Stimulated activated CD8-positive, alpha-beta memory T cell treated with anti-CD3 and anti-CD28 coated beads, Interleukin-4, amount 100 ng/mL, for 48 hours (primary cell): ENCODE results near the gene SPIRE2.
"Not testable (repeated sequence)": the region's sequence is repeated elsewhere in the genome, so short reads cannot be mapped to it uniquely, and the experiment has no call there.

ENCODE experiments used
- DNase-seq: peaks from one replicate; pipeline ENCODE4 v3.0.0-alpha.2; 2020

SPIRE2 gene

DNA sequence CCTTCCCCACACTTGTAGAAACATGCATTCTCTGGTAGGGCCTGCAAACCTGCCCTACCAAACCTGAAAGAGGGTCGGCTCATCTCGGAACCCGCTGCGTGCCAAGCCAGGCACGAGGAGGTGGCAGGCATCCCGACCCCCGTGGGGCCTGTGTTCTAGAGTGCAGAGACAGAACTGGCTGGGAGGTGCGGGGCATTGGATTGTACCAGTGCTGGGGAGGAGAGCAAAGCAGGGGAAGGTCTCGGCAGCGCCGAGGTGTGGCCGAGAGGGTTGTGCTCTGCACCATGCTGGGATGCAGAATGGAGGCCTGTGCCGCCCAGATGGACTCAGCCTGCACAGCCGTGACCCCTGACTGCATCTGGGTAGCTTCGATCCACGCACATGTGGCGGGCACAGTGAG, 72.6 kb downstream of the SPIRE2 start:
- DNase-seq: no peak

DNA sequence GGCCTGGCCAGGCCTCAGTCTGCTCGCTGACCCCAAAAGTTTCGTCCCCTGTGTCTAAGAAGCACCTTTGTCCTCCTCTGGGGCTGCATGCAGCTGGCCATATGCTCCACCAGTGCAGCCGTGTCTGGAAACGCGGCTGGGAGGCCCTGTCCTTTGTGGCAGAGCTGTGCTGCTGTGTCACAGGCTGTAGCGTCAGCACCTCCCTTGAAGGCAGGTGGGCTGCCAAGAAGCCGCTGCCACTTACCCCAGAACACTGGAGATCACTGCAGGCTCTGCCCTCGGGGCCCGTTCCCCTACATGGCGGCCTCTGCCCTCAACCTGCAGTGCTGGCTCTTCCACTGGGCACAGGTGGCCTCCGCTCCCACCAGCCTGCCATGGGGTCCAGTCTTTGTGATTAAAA, 74.7 kb downstream of the SPIRE2 start:
- no peak for DNase-seq

DNA sequence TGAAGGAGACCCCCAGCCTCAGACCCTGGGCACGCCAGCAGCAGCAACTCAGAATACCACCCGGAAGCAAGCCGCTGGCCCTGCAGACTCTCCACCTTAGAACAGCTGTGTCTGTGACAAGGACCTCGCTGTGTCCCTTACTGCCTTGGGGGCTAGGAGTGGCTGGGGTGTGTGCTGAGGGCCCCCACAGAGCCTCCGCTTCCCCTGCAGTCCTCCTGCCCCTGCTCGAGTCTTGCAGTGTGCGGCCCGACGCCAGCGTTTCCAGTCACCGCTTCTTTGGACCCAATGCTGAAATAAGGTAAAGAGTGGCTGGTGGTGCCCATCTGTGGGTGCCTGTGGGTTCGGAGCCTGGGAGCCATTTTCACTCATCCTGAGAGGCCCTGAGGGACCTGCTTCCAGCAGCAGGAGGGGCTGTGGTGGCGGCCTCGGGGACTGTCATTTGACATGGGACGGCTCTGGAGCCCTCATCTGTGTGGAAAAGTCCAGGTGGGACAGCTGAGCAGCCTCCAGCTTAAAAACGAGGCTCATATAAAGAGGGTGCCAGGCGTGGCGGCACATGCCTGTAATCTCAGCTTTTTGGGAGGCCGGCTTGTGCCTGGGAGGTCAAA, 75.7 kb downstream of the SPIRE2 start:
- no peak for DNase-seq

DNA sequence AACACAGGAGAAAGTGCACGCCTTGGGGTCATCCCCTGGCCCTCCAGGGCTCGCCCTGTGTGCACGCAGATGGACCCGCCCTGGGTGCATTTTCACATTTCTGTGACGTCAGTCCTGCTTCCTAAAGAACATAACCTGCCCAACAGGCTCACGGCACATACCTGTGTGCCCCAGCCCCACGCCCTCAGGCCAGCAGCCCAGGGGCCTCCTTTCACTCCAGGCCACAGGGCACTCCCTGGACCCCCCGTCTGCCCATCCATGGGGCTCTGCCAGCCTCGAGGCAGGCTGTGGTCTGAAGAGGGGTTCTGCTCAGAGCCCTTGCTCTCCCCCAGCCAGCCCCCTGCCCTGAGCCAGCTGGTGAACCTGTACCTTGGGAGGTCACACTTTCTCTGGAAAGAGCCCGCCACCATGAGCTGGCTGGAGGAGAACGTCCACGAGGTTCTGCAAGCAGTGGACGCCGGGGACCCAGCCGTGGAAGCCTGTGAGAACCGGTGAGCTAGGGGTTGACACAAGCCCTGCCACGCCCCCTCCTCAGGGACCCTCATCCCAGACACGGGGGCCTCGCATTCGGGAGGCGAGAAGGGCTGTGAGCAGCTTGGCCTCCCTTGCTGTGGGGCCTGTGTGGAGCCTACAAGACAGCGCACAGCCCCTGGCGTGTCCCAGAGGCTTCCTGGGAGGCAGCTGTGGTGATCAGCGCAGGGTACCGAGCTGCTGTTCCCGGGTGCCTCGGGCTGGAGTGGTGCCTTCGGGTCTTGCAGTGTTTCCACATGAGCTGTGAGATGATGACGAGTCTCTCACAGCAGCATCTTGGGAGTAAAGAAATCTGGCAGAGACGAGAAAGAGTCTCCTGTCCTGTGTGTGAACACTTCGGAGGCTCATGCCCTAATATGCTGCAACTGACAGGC, 76.6 kb downstream of the SPIRE2 start:
- DNase-seq: no peak

DNA sequence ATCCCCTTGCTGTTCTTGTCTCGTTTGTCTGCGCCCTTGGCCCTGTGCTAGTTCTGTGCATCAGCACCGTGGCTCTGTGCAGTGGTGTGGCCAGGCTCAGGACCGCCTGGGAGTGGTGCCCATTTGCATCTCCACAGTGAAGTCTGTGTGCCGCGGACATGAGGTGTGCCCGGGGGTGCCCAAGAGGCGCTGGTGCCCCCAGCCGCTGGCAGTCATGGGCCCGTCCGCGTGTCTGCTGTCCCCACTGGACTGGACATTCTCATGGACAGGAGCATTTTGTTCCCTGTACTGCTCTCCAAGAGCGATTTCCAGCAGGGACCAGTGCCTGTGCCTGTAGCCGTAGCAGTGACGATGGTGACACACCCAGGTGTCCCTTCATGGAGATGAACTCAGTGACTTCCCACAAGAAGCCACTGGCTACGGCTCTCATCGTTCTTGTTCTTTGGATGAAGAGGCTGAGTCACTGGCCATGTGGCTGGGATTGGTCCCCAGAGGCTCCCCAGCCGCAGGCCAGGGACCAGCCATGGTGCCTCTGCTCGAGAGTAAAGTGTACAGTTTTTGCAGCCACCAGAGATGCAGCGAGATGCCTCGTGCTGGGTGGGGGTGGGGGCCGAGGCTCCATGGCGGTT, 77.3 kb downstream of the SPIRE2 start:
- no peak for DNase-seq

DNA sequence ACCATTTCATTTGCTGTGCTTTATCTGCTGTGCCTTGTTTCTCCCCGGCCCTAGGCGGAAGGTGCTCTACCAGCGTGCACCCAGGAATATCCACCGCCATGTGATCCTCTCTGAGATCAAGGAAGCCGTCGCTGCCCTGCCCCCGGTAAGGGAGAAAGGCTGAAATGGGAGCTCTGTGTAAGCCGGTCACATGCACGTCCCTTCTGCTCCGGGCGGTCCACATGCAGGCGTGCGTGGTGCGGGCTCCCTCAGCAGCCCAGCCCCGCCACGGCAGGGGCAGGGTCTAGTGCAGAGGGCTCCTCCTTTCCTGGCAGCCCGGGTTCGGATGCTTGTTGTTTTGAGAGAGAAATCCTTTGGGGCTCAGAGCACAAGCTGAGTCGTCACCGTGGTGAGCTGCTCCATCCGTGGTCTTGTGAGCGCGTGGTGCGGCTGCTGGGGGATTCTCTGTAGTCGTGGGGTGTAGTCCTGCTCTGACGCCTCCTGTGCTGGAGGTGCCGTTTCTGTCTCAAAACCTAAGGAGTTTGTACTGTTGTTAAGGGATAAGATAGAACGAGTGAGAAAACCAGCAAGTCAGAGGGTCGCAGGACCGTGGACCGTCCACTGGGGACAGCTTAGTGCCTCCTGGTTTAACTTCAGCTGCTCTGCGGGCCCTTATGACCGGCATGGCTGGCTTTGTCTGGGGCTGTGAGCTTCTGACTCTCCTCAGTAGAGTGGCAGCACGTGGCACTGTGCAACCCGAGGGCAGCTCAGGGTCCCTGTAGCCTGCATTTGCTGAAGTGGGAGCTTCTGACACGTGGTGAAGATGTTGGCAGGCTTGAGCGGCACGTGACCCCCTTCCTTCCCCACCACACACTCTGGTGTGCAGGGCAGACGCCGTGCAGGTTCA, 78.1 kb downstream of the SPIRE2 start:
- DNase-seq: no peak

DNA sequence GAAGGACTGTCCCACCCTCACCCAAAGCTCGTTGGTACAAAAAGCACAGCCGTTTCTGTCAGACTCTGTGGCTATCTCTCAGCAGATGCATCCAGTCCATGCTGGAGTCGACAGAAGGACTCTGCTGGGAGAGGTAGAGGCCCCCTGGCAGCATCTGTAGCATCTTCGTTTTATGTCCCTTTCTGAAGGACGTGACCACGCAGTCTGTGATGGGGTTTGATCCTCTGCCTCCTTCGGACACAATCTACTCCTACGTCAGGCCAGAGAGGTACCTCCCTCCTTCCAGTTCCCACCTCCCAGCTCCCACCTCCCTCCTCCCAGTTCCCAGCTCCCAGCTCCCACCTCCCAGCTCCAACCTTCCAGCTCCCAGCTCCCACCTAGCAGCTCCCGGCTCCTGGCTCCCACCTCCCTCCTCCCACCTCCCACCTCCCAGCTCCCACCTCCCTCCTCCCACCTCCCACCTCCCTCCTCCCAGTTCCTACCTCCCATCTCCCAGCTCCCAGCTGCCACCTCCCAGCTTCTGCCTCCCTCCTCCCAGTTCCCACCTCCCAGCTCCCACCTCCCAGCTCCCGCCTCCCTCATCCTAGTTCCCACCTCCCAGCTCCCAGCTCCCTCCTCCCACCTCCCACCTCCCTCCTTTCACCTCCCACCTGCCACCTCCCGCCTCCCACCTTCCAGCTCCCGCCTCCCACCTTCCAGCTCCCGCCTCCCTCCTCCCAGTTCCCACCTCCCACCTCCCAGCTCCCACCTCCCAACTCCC, 79.0 kb downstream of the SPIRE2 start:
- no peak for DNase-seq

DNA sequence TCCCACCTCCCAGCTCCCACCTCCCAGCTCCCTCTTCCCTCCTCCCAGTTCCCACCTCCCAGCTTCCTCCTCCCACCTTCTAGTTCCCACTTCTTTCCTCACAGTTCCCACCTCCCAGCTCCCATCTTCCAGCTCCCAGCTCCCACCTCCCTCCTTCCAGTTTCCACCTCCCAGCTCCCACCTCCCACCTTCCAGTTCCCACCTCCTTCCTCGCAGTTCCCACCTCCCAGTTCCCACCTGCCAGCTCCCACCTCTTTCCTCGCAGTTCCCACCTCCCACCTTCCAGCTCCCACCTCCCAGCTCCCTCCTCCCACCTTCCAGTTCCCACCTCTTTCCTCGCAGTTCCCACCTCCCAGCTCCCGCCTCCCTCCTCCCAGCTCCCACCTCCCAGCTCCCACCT, 80.0 kb downstream of the SPIRE2 start:
- DNase-seq: no peak

DNA sequence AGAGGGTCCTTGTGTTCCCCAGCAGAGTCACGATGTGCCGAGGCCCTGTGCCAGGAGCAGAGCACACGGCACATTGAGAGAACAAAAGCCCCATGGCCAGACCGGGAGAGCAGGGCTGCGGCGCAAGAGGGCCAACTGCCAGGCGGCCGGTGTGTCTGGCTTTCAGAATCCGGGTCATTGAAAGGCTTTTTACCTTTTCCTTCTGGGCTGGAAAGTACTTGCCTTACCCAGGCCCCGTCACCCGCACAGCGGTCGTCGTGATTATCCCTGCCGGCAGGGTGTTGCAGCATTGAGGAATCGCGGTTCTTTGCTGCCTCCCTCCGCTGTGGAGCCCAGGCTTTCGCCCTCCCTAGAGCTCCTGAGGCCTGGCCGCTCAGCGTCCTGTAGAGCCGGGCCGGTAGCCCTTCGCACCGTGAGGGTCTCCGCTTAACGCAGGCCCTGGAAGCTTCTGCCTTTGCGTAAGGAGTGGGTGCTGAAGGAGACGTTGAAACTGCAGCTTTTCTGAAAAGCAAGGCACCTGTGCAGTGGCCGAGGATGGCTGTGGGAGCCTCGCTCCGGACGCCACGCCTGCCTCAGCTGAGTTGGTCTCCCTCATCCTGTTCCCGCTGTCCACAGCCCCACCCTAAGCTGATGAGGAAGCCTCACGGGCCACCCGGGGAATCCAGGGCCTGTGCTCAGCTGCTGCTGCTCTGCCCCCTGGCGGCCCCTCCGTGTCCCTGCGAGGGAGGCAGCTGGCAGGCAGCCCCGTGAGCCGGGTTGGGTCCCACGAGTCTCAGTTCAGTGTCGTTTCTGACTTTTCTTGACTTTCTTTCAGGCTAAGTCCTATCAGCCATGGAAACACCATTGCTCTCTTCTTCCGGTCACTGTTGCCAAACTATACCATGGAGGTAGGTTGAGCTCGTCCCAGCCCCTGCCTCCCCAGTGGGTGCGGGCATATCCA, 81.8 kb downstream of the SPIRE2 start:
- peak; percentile 83 for DNase-seq

DNA sequence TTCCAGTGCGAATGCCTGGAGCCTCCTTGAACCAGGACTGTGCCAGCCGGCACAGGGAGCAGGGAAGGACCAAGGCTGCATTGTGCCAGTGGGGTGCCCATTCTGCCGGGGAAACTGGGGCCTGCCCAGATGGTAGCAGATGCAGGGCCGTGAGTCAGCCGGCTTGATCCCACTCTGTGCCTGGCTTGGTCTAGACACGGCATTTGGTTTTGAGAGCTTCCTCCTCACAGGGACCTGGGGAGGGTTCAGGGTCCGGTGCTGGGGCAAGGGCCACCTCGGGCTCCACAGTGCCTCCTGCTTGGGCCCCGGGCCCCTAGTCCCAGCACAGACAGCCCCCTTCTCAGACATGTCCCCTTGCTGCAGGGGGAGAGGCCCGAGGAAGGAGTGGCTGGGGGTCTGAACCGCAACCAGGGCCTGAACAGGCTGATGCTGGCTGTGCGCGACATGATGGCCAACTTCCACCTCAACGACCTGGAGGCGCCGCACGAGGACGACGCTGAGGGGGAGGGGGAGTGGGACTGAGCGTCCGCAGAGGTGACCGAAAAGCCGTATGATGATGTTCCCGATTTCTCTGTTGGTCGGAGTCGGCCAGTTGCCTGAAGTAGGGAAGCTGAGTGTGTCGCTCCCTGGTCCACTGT, 82.6 kb downstream of the SPIRE2 start:
- no peak for DNase-seq

DNA sequence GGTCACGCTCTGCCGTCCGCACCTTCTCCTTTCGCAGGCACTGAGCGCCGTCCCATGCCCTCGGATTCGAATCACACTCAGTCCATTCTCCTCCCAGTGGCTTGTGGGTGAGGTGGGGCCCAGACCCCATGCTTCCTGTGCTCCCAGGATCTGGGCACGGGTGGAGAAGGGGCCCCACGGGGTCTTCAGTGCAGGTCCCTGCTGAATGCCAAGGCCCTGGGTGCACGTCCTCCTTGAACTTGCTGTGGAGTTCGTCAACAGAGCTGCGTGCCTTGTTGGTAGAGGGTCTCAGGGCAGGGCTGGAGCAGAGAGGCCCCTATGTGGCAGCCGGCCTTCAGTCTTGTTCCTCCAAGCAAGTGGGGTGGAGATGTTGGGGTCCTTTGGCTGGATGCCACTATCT, 83.1 kb downstream of the SPIRE2 start:
- no peak for DNase-seq

DNA sequence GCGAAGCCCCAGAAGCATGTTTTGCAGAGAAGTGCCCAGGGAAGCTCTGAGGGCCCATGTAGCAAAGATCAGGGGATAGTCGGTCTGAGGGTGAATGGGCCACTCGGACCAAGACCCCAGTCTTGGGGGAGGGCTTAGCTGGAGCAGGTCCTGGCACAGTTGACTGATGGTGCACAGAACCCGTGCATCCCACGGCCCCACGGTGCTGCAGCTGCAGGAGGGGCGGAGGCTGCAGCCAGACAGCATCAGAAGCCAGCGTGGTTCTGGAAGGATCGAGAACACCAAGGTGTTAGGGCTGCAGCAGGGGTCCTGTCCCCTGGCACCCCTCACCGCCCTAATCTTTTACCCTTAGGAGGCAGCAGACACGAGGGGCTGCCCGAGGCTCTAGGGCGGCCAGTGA, 83.9 kb downstream of the SPIRE2 start:
- no peak for DNase-seq

DNA sequence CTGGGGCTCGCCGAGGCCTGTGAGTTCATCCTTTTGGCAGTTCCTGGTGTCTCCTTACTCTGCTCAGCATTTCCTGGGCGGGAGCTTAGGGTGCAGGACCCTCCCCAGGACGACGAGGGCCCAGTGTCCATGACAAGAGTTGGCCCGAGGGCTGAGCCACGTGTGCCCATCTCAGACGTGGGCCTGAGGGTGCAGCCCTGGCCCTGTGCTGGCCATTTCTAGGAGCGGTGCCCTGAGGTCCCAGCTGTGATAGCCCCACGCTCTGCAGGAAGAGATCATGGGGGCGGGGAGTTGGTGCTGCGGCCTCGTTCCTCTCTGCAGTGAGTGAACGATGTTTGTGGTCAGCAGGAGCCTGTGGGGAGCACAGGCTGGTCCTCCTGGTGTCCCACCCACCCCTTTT, 84.4 kb downstream of the SPIRE2 start:
- no peak for DNase-seq

DNA sequence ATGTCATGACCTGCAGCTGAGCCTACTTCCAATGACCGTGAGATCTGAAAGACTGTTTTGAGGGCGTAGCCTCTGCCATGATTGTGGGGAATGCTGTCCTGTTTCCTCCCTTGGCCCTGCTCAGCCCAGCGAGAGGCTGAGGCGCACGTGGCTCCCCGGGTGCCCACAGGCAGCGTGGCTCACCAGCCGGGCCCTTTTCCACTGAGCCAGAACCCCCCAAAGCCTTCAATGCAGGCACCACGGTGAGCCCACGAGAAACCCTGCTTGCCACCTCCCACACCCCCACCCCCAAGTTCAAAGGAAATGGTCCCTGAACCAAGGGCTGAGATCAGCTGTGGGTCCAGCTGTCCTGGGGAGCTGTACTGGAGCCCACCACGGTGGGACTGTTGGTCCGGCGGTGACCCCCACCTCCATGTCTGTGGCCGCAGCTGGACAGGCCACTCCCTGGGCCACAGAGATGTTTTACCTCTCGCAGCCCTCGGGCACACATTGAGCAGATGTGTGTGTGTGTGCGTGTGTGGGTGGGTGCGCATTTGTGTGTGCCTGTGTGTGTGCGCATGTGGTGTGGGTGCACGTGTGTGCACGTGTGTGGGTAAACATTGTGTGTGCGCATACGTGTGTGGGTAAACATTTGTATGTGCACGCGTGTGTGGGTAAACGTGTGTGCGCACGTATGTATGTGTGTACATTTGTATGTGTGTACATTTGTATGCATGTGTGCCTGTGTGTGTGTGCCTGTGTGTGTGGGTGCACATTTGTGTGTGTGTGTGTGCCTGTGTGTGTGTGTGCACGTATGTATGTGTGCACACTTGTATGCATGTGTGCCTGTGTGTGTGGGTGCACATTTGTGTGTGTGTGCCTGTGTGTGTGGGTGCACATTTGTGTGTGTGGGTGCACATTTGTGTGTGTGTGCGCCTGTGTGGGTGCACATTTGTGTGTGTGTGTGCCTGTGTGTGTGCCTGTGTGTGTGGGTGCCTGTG, 85.4 kb downstream of the SPIRE2 start:
- no peak for DNase-seq

DNA sequence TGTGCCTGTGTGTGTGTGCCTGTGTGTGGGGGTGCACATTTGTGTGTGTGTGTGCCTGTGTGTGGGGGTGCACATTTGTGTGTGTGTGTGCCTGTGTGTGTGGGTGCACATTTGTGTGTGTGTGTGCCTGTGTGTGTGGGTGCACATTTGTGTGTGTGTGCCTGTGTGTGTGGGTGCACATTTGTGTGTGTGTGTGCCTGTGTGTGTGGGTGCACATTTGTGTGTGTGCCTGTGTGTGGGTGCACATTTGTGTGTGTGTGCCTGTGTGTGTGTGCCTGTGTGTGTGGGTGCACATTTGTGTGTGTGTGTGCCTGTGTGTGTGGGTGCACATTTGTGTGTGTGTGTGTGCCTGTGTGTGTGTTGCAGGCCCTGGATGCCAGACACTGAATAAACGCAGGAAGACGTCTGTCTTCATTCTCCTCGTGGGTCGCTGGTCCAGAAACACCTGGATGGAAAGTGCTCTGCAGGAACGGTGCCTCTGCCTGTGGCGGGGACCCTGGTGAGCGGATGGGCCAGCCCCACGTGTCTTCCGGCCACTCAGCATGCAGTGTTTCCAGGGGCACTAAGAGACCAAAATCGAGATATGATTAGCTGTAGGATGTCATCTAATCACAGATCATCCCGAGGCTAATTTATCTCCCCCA, 86.5 kb downstream of the SPIRE2 start:
- not testable (repeated sequence) for DNase-seq

DNA sequence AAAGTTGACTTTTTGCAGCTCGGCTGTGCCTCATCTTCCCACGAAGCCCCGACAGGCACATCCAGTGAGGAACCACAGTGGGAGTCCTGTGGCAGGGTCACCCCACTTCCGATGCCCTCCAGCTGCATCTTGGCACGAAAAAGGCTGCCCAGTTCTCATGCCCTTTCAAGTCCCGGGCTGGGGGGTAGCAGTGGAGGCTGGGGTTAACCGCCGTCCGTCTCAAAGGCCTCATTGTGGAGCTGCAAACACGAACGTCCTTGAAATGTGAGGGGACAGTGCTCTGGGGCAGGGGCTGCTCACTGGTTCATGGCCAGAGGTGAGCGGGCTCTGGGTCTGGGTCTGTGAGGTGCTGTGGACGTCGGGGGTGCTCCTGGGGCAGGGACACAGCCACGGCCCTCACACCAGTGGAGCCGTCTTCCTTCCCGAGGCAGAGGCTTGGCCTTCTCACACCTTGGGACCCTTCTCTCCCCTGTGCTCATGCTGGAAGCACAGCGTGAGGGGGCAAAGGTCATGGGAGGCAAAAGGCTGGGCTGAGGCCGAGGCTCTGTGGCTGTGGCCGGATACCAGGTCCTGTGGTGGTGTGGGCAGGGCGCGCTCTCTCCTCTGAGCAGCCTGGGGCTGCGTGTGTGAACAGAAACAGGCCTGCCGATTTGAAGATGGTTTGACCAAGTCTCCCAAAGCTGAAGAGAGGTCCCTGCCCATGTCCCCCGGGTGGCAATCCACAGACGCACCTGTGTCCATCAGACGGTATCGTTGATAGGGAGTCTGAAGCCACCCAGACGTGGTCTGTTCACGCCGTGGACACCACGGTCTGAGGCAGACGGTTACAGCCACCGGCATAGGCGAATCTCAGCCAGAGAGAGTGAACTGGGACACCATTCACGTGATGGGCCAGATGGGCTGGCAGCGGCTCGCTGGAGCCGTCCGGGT, 87.3 kb downstream of the SPIRE2 start:
- no peak for DNase-seq

DNA sequence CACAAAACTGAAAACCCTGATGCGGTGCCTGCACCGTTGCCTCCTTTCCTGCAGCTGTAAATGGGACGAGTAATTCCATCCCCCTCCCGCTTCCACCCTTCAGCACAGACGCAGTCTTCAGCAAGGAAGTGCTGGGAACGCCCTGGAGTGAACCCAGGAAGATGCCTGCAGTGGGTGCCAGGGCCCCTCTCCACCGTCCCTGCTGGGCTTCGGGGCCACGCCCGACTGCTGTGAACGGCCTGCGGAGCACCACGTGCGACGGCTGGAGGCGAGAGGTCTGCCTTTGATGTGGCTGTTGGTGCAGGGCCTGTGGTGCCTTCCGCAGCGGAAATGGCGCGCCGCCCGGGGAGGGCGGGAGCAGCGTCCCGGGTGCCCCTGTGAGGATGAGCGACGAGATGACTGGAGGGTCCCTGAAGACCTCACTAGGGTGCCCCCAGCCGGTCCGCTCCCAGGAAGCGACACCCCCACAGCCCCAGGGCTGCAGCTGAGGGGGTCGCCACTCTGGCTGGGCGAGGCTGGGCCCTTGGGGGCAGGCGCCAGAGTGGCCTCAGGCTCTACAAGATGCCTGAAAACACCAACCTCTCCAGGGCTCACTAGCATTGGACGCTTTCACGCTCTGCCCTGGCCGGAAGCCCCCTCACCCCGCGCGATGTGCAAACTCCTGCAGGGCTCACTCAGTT, 89.6 kb downstream of the SPIRE2 start:
- peak; percentile 84 for DNase-seq
